Gastrocnemius medialis (tissue), 4 donors: ENCODE measurements around the gene INPP5D.

Experiments
- CTCF ChIP-seq, 5 experiments: fragments of 450-650 bp in 3 of 5; fragments of 200-600 bp in 2 of 5; sonication (generic) in 2 of 5; IDR thresholded peaks in 4 of 5; conservative IDR thresholded peaks in 1 of 5; 1 replicate in 4 of 5; 2 replicates in 1 of 5; pipeline ENCODE4 v1.5.1; 2016 to 2019; ENCODE audit warnings: antibody characterized with exemption in 5 of 5, mild to moderate bottlenecking in 3 of 5, moderate library complexity in 3 of 5
- POLR2A ChIP-seq, 2 donors: fragments of 450-650 bp; IDR thresholded peaks; one replicate each; pipeline ENCODE4 v1.6.1; 2017; ENCODE audit warnings: antibody characterized with exemption in 2 of 2, mild to moderate bottlenecking in 2 of 2, moderate library complexity in 2 of 2

GRCh38 chr2:233088972-233089345 lies 28.8 kb downstream of the INPP5D start:
- TF ChIP-seq CTCF (IDR thresholded peaks at IDR 0.05 in 4 of 5, conservative IDR thresholded peaks at IDR 0.05 in 1 of 5) (no peak), POLR2A (IDR thresholded peaks at IDR 0.05) (no peak)
